Stimulated activated CD8-positive, alpha-beta memory T cell treated with anti-CD3 and anti-CD28 coated beads, Interleukin-12 subunit alpha, Interleukin-12 subunit beta, amount 100 ng/mL, for 24 hours (primary cell): ENCODE data around the gene DENND1C.
"Not testable (repeated sequence)": the region's sequence is repeated elsewhere in the genome, so short reads cannot be mapped to it uniquely, and the experiment has no call there.

Experiments
- DNase-seq: peaks from one replicate; pipeline ENCODE4 v3.0.0-alpha.2; 2020; ENCODE audit errors: extremely low read depth

DENND1C gene

GRCh38 chr19:6453951-6454565 is 27.5 kb downstream of the DENND1C start:
- no peak for DNase-seq

GRCh38 chr19:6452899-6453298 is 28.7 kb downstream of the DENND1C start:
- DNase-seq: no peak

- DNase-seq: no peak
These were observed 29.4 kb downstream of the DENND1C start for GRCh38 chr19:6452223-6452614.

- DNase-seq: no peak
These were observed 29.9 kb downstream of the DENND1C start for GRCh38 chr19:6451583-6452222.

DNA sequence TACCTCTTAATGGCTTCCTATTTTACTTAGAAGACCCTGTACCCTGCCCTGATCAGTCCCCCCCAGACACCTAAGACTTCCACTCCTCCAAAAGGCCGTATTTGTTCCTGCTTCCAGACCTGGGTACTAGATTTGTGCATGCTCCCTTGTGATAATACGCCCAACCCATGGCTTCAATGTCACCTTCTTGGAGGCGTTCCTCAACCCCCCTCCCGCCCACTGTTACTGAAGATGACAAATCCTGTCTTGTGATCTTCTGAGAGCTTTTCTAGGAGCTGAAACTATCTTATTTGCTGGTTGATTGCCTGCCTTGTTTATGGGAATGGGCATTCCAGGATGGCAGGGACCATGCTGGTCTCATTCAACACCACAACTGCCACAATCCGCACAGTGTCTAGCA is 31.4 kb downstream of the DENND1C start:
- no peak for DNase-seq

- no peak for DNase-seq
These were observed 33.5 kb downstream of the DENND1C start for GRCh38 chr19:6448045-6448444.

DNA sequence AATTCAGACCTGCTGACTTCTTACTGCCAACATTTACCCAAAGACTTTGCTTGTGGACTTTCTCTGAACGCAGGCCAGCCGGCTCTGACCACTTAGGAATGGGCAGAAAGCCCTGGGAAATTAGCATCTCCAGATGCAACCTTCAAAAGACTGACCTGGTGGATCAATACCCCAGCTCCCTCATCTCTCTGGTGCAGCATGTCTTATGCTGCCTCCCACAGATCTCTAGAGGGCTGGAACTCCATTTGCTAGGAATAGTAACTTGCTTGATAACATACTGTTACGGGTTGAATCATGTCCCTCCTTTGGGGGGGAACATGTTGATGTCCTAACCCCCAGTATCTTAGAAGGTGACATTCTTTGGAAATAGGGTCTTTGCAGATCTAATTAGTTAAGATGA is 35.1 kb downstream of the DENND1C start:
- DNase-seq: no peak

GRCh38 chr19:6443986-6444385 is 37.6 kb downstream of the DENND1C start:
- no peak for DNase-seq

- DNase-seq: no peak
These were observed 39.4 kb downstream of the DENND1C start for GRCh38 chr19:6442087-6442688.

- DNase-seq: no peak
These were observed 40.7 kb downstream of the DENND1C start for GRCh38 chr19:6440905-6441304.

DNA sequence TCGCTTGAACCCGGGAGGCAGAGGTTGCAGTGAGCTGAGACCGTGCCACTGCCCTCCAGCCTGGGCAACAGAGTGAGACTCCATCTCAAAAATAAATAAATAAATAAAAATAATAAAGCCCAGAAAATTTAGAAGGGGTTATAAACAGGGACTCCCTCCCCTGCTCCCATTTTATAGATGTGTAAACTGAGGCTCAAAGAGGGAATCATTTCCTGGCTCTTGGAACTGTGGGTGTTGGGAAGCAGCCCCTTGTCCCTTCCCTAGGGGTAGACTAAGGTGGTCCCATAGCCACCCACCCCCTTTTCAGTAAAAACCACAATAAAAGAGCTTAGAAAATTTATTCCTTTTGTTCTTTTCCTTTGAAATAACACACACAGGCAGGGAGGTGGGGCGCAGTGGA is 41.8 kb downstream of the DENND1C start:
- DNase-seq: no peak

DNA sequence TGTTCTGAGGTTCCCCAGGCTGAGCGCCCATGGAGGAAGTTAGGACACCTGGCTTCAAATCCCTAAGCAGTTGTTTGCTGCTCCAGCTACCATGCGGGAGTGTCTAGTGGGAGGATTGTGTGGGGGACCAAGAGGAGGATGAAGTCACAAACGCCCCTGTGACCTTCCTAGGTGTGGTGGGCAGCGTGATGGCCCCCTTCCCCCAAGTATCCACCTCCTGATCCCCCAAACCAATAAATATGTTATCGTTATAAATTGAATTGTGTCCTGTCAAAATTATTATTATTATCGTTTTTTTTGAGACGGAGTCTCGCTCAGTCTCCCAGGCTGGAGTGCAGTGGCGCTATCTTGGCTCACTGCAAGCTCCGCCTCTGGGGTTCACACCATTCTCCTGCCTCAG is 47.9 kb downstream of the DENND1C start, which contains the start of gene SLC25A41:
TSS of gene SLC25A41 (minus strand) at position 101 of the 400 bp plus-strand sequence. CDS start at position 31, 70 bp downstream.
- no peak for DNase-seq

- DNase-seq: no peak
These were observed 48.4 kb downstream of the DENND1C start for GRCh38 chr19:6433165-6433564.

GRCh38 chr19:6431891-6432290 is 49.7 kb downstream of the DENND1C start:
- no peak for DNase-seq

GRCh38 chr19:6429419-6430221 is 52.0 kb downstream of the DENND1C start:
- no peak for DNase-seq

DNA sequence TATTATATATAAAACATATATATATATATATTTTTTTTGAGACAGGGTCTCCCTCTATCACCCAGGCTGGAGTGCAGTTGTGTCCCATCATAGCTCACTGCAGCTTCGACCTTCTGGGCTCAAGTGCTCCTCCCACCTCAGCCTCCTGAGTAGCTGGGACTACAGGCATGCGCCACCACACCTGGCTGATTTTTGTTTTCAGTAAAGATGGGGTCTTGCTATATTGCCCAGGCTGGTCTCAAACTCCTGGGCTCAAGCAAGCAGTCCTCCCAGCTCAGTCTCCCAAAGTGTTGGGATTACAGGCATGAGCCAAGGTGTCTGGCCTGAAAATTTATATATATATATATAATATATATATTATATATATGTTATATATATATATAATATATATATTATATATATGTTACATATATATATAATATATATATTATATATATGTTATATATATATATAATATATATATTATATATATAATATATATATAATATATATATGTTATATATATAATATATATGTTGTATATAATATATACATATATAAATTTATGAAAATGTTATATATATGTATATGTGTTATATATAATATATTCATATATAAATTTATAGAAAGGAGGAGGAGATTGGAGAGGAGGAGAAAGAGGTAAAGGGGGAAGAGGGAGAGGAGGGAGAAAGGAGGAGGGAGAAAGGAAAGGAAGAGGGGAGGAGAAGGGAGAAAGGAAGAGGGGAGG is 52.7 kb downstream of the DENND1C start:
- not testable (repeated sequence) for DNase-seq

- DNase-seq: no peak
These were observed 54.5 kb downstream of the DENND1C start for GRCh38 chr19:6427131-6427530.

GRCh38 chr19:6425732-6426620 is 55.6 kb downstream of the DENND1C start:
- no peak for DNase-seq

DNA sequence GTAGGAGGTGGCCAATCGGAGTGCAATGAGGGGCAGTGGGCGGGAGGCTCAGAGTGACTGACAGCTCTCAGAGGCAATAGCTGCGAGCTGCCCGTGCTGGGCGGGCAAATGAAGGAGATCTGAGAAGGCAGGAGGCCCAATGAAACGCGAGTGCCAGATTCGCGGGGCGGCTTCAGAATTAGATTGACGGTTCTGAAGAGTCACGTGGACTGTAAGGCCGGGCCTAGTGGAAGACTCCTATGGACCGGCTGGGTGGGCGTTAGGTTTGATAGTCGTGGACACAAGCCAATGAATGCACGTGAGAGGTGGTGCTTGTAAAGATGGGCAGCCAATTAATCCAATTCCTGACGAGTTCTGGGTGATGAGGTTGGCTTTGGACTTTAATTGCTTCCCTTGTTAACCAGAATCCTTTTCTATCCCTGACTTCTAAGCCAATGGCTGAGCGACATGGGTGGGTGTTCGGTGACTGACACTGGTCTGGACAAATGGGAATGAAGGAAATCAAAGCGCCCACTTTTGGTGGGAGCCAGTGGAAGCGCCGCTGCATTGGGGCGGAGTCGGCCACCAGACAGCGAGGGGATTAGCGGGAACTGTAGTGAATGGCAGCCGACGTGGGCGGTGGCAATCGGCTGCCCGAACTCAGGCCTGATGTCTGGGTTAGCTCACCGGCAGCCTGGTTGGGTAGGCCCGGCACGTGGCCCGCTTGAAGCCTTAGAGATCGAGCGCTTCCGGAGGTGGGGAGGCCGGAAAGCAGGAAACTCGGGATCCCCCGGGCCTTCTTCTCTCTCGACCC is 56.5 kb downstream of the DENND1C start:
- DNase-seq: peak; percentile 98
